NB4 (cell line): ENCODE data around the gene GMDS.

Experiments used
- CTCF ChIP-seq: IDR thresholded peaks from one replicate; pipeline ENCODE4 v1.5.1; 2012; ENCODE audit warnings: low read depth, low read length
- MYC ChIP-seq: IDR thresholded peaks from 2 replicates; pipeline ENCODE4 v1.6.1; 2011; ENCODE audit warnings: low read depth, low read length
- POLR2A ChIP-seq: IDR thresholded peaks from 2 replicates; pipeline ENCODE4 v1.6.1; 2011; ENCODE audit warnings: mild to moderate bottlenecking; ENCODE audit not compliant: insufficient read length; ENCODE audit errors: extremely low read depth
- TF ChIP-seq, protein P1 (sequence below): IDR thresholded peaks from 2 replicates; pipeline ENCODE4 v1.6.1; 2011; ENCODE audit warnings: low read depth, low read length

GRCh38 chr6:2220154-2220553 lies 25.3 kb downstream of the GMDS start:
- TF ChIP-seq CTCF (no peak), POLR2A (no peak), MYC (no peak)
- TF ChIP-seq, protein P1, sequence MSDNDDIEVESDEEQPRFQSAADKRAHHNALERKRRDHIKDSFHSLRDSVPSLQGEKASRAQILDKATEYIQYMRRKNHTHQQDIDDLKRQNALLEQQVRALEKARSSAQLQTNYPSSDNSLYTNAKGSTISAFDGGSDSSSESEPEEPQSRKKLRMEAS, result no peak
